H1 (cell line): Measurements from ENCODE around the gene LBX2. TPM values are rescaled to one million over a fixed set of nuclear protein-coding genes. Genes with fewer than 3 reads are reported as not detected.

ENCODE experiments used
- CTCF ChIA-PET: fragments of 300-600 bp; sonication (Branson Sonifier 250); formaldehyde crosslinking; loops from one replicate; lab custom pipeline; 2021; ENCODE audit not compliant: partially characterized antibody; lab: Charles Lee
- POLR2A ChIA-PET: fragments of 300-600 bp; sonication (Branson Sonifier 250); formaldehyde crosslinking; loops from one replicate; lab custom pipeline; 2021; ENCODE audit warnings: inconsistent platforms; ENCODE audit not compliant: partially characterized antibody; lab: Charles Lee
- DNase-seq, 2 experiments: peaks; one replicate each; pipeline versions ENCODE4 v3.0.0 to v3.0.0-alpha.2; 2010 to 2022; ENCODE audit warnings: low spot score in 2 of 2, low read depth in 1 of 2, mixed read lengths in 1 of 2
- FAIRE-seq: peaks from 2 replicates; lab custom pipeline; 2011; peaks lifted over from hg19 to GRCh38; lab: Jason Lieb, UNC
- H2AFZ ChIP-seq: 2 replicates; pipeline ENCODE4 v1.8.1; 2012; ENCODE audit warnings: low read length, inconsistent platforms
- H2AK5ac ChIP-seq: 2 replicates; pipeline ENCODE4 v1.6.1; 2013; ENCODE audit warnings: low read depth, low read length
- H2BK120ac ChIP-seq: replicated peaks from 2 replicates; pipeline ENCODE3; 2013; ENCODE audit warnings: low read depth, low read length, inconsistent platforms
- H2BK12ac ChIP-seq: 2 replicates; pipeline ENCODE4 v1.6.1; 2013; ENCODE audit warnings: low read depth, low read length
- H2BK15ac ChIP-seq: 2 replicates; pipeline ENCODE4 v1.6.1; 2013; ENCODE audit warnings: low read length
- H2BK20ac ChIP-seq: 2 replicates; pipeline ENCODE4 v1.6.1; 2013; ENCODE audit warnings: low read length
- H2BK5ac ChIP-seq: 2 replicates; pipeline ENCODE4 v1.6.1; 2013; ENCODE audit warnings: low read depth, low read length
- H3K14ac ChIP-seq: 2 replicates; pipeline ENCODE4 v1.6.1; 2013; ENCODE audit warnings: inconsistent platforms; ENCODE audit not compliant: insufficient read length
- H3K18ac ChIP-seq: 2 replicates; pipeline ENCODE4 v1.6.1; 2013; ENCODE audit warnings: low read length; ENCODE audit errors: extremely low read depth
- H3K23ac ChIP-seq: 2 replicates; pipeline ENCODE4 v1.6.1; 2013; ENCODE audit warnings: inconsistent platforms; ENCODE audit not compliant: insufficient read length
- H3K23me2 ChIP-seq: 2 replicates; pipeline ENCODE4 v1.6.1; 2013; ENCODE audit warnings: low read depth, low read length
- H3K27ac ChIP-seq: 2 replicates; pipeline ENCODE4 v1.6.1; 2011; ENCODE audit warnings: low read depth, low read length, inconsistent platforms
- H3K27me3 ChIP-seq, 4 experiments: replicated peaks in 1 of 4; 1 replicate in 1 of 4; 2 replicates in 3 of 4; pipeline versions ENCODE4 v1.6.1 to v1.8.1; 2011 to 2013; ENCODE audit warnings: low read length in 3 of 4, mild to moderate bottlenecking in 3 of 4, inconsistent platforms in 2 of 4, mixed read lengths in 2 of 4, moderate library complexity in 1 of 4; ENCODE audit not compliant: control insufficient read depth in 3 of 4, insufficient read depth in 3 of 4; ENCODE audit errors: extremely low read depth in 1 of 4
- H3K36me3 ChIP-seq, 4 experiments: 2 replicates each; pipeline versions ENCODE4 v1.6.1 to v1.8.1; 2011 to 2013; ENCODE audit warnings: mild to moderate bottlenecking in 4 of 4, low read length in 3 of 4, moderate library complexity in 2 of 4, control low read depth in 1 of 4, inconsistent platforms in 1 of 4; ENCODE audit not compliant: insufficient read depth in 4 of 4, control insufficient read depth in 2 of 4
- H3K4ac ChIP-seq: replicated peaks from 2 replicates; pipeline ENCODE3; 2013; ENCODE audit warnings: low read length, low read depth, mixed read lengths, inconsistent platforms; ENCODE audit not compliant: insufficient read length
- H3K4me1 ChIP-seq, 4 experiments: replicated peaks in 1 of 4; 1 replicate in 1 of 4; 2 replicates in 3 of 4; pipeline versions ENCODE4 v1.6.1 to v1.8.1; 2011 to 2013; ENCODE audit warnings: low read length in 3 of 4, inconsistent platforms in 2 of 4, mixed read lengths in 1 of 4; ENCODE audit not compliant: insufficient read depth in 4 of 4, control insufficient read depth in 3 of 4
- H3K4me2 ChIP-seq, 2 experiments: 2 replicates each; pipeline versions ENCODE4 v1.6.1 to v1.8.1; 2011 to 2013; ENCODE audit warnings: low read depth in 2 of 2, low read length in 2 of 2, control low read depth in 1 of 2, inconsistent platforms in 1 of 2, mild to moderate bottlenecking in 1 of 2; ENCODE audit not compliant: insufficient read depth in 1 of 2
- H3K4me3 ChIP-seq, 4 experiments: fragments of 200-600, 300-600 bp in 1 of 4; sonication (generic), shearing (Covaris generic), sonication (Bioruptor Twin) in 1 of 4; 2 replicates each; pipeline versions ENCODE4 v1.5.1 to v1.8.1; 2011 to 2016; ENCODE audit warnings: low read length in 4 of 4, low read depth in 3 of 4, control low read depth in 2 of 4, inconsistent platforms in 2 of 4, mild to moderate bottlenecking in 2 of 4, mixed read lengths in 1 of 4, moderate library complexity in 1 of 4; ENCODE audit not compliant: insufficient read depth in 2 of 4; ENCODE audit errors: extremely low read depth in 1 of 4
- H3K56ac ChIP-seq: replicated peaks from 2 replicates; pipeline ENCODE3; 2013; ENCODE audit warnings: low read depth, mild to moderate bottlenecking, mixed read lengths, low read length, inconsistent platforms; ENCODE audit not compliant: insufficient read length
- H3K79me1 ChIP-seq: 2 replicates; pipeline ENCODE4 v1.6.1; 2013; ENCODE audit warnings: low read depth, low read length, control low read depth
- H3K79me2 ChIP-seq, 2 experiments: 2 replicates each; pipeline versions ENCODE4 v1.6.1 to v1.8.1; 2012 to 2013; ENCODE audit warnings: low read length in 2 of 2, mild to moderate bottlenecking in 2 of 2, inconsistent platforms in 1 of 2; ENCODE audit not compliant: insufficient read depth in 2 of 2, control insufficient read depth in 1 of 2
- H3K9ac ChIP-seq, 4 experiments: replicated peaks in 1 of 4; 1 replicate in 1 of 4; 2 replicates in 3 of 4; pipeline versions ENCODE4 v1.6.1 to v1.8.1; 2011 to 2013; ENCODE audit warnings: low read depth in 3 of 4, low read length in 3 of 4, control low read depth in 2 of 4, mild to moderate bottlenecking in 2 of 4, moderate library complexity in 2 of 4, inconsistent platforms in 1 of 4; ENCODE audit errors: extremely low read depth in 1 of 4
- H3K9me3 ChIP-seq, 2 experiments: 2 replicates each; pipeline versions ENCODE4 v1.6.1 to v1.8.1; 2012 to 2013; ENCODE audit warnings: mild to moderate bottlenecking in 2 of 2, moderate library complexity in 2 of 2, control low read depth in 1 of 2, inconsistent platforms in 1 of 2, low read depth in 1 of 2, low read length in 1 of 2, mixed read lengths in 1 of 2; ENCODE audit not compliant: insufficient read depth in 2 of 2
- H4K20me1 ChIP-seq, 2 experiments: replicated peaks in 1 of 2; 2 replicates each; pipeline versions ENCODE3 to v1.8.1; 2011 to 2013; ENCODE audit warnings: inconsistent platforms in 2 of 2, low read length in 2 of 2, mild to moderate bottlenecking in 1 of 2; ENCODE audit not compliant: insufficient read depth in 2 of 2, control insufficient read depth in 1 of 2
- H4K5ac ChIP-seq: 2 replicates; pipeline ENCODE4 v1.6.1; 2013; ENCODE audit warnings: low read length, low read depth, mixed read lengths, inconsistent platforms; ENCODE audit not compliant: insufficient read length
- H4K8ac ChIP-seq: 2 replicates; pipeline ENCODE4 v1.8.0; 2013; ENCODE audit warnings: mild to moderate bottlenecking, moderate library complexity, low read length, inconsistent platforms; ENCODE audit not compliant: insufficient read depth; ENCODE audit errors: extremely low read depth
- H4K91ac ChIP-seq: replicated peaks from 2 replicates; pipeline ENCODE3; 2013; ENCODE audit warnings: low read length, mixed read lengths, inconsistent platforms; ENCODE audit not compliant: insufficient read length
- GTF2F1 ChIP-seq: IDR thresholded peaks from 2 replicates; pipeline ENCODE4 v1.6.1; 2012; ENCODE audit warnings: low read depth, low read length, improper control_type of control experiment, borderline replicate concordance
- WGBS, 2 experiments: shearing (Covaris generic) in 1 of 2; methylation state at CpG; one replicate each; pipeline versions ENCODE4 v1.1.6 to v1.1.7; 2013 to 2015; ENCODE audit warnings: low lambda C conversion rate in 2 of 2, mixed read lengths in 2 of 2, inconsistent platforms in 1 of 2, low coverage in 1 of 2, missing lambda C conversion rate in 1 of 2; ENCODE audit not compliant: insufficient replicate concordance in 2 of 2, insufficient coverage in 1 of 2, insufficient read length in 1 of 2; ENCODE audit errors: extremely low coverage in 1 of 2, missing lambda C conversion rate in 1 of 2; 5-methylcytosine and 5-hydroxymethylcytosine counted together
- polyA plus RNA-seq, 7 experiments: library from polyadenylated mRNA; depleted of rRNA in 3 of 7; stranded (reverse) in 5 of 7; unstranded in 2 of 7; fragments of >200 nt in 5 of 7; fragments of 200-250 nt in 2 of 7; gene quantifications; 1 replicate in 5 of 7; 2 replicates in 1 of 7; 4 replicates in 1 of 7; pipeline versions ENCODE4 v1.2.1 to v1.2.3, GENCODE V29; 2011 to 2013; ENCODE audit warnings: missing spikeins in 2 of 7, mixed read lengths in 2 of 7
- total RNA-seq: library from RNA; stranded (reverse); fragmentation: NEBNext Ultra II Directional; extraction: Animal tissue kit (Norgen Biotek cat#: 25700); gene quantifications from 2 replicates; pipeline ENCODE4 v1.2.1, GENCODE V29; 2021

Gene LBX2
- total and polyA plus RNA-seq, 2 of the 8 experiments (the other 6 are each of a cell fraction or from before 2014, with no cell fraction given) = 0.27 TPM; not detected in 1

- Histone ChIP-seq H4K20me1 (peaks cover 0 to 6% of the 10 kb centered on the region in 2 experiments), H2AFZ (no peak overlapping the region), H3K4me1 (peaks cover 7 to 37% (median 30%) of the 10 kb centered on the region in 4 experiments), H3K79me1 (no peaks in the 10 kb centered on the region), H3K18ac (no peak overlapping the region), H4K5ac (no peak overlapping the region), H3K36me3 (peaks cover 0 to 9% (median 4%) of the 10 kb centered on the region in 4 experiments; a peak in 6 of 8 replicates), H4K91ac (no peak overlapping the region), H3K23me2 (peaks cover 26% of the 10 kb centered on the region), H2AK5ac (no peak overlapping the region), H3K4me3 (no peak overlapping the region), H2BK20ac (no peak overlapping the region), H3K4ac (no peak overlapping the region), H3K4me2 (no peak overlapping the region; a peak in 1 of 4 replicates), H3K14ac (no peak overlapping the region), H2BK15ac (no peak overlapping the region), H3K27ac (no peak overlapping the region), H3K79me2 (peaks cover 0 to 3% of the 10 kb centered on the region in 2 experiments; a peak in 1 of 4 replicates), H2BK5ac (no peak overlapping the region), H2BK120ac (no peak overlapping the region), H3K9ac (no peak overlapping the region), H2BK12ac (no peak overlapping the region), H3K27me3 (peaks cover 51 to 80% (median 76%) of the 10 kb centered on the region in 4 experiments), H4K8ac (no peak overlapping the region), H3K23ac (no peak overlapping the region), H3K9me3 (no peaks in the 10 kb centered on the region), H3K56ac (no peak overlapping the region)
- WGBS, 2 experiments = 93% methylated on average over 14 of the region's 14 CpGs; no CpG with 5 or more reads in 1 of the 2 experiments
- FAIRE-seq = no peak
- no peak for DNase-seq
- TF ChIP-seq GTF2F1 = no peak
- ChIA-PET CTCF (interaction anchor here (1.0 to 3.5 kb wide), 9 partner anchors 8 to 82 kb away, joined by 3 to 20 read pairs (median 6); partner anchors contain the start of genes DQX1, LOXL3 and TLX2), POLR2A (interaction anchor here (1.2 to 3.9 kb wide), 5 partner anchors 10 to 69 kb away, joined by 4 to 17 read pairs (median 11); partner anchors contain the start of genes DQX1 and WBP1)
These were observed 6.2 kb upstream of the LBX2 start for GRCh38 chr2:74505448-74506246.
